Small intestine (tissue), 7 donors: ENCODE data around the gene EPHA3. TPM values are rescaled to one million over a fixed set of nuclear protein-coding genes. Genes with fewer than 3 reads are reported as not detected.

Experiments used
- DNase-seq, 2 donors: peaks; one replicate each; pipeline versions ENCODE4 v3.0.0 to v3.0.0-alpha.2; 2013
- FAIRE-seq: peaks from 2 replicates; lab custom pipeline; 2012; peaks lifted over from hg19 to GRCh38; lab: Jason Lieb, UNC
- H3K27ac ChIP-seq, 3 donors: one replicate each; pipeline ENCODE4 v1.5.1; 2013; ENCODE audit warnings: low read length in 2 of 3, mild to moderate bottlenecking in 2 of 3, control low read depth in 1 of 3, inconsistent platforms in 1 of 3, low read depth in 1 of 3, moderate library complexity in 1 of 3
- H3K27me3 ChIP-seq, 3 donors: one replicate each; pipeline ENCODE4 v1.6.1; 2013; ENCODE audit warnings: low read length in 3 of 3, inconsistent platforms in 1 of 3; ENCODE audit not compliant: control insufficient read depth in 3 of 3, insufficient read depth in 3 of 3
- H3K36me3 ChIP-seq, 3 donors: one replicate each; pipeline ENCODE4 v1.6.1; 2013; ENCODE audit warnings: low read length in 3 of 3, inconsistent platforms in 1 of 3, low read depth in 1 of 3, mild to moderate bottlenecking in 1 of 3, moderate library complexity in 1 of 3; ENCODE audit not compliant: control insufficient read depth in 3 of 3, insufficient read depth in 2 of 3
- H3K4me1 ChIP-seq, 3 donors: one replicate each; pipeline ENCODE4 v1.6.1; 2013; ENCODE audit warnings: low read length in 2 of 3, inconsistent platforms in 1 of 3, low read depth in 1 of 3, mild to moderate bottlenecking in 1 of 3, moderate library complexity in 1 of 3; ENCODE audit not compliant: control insufficient read depth in 3 of 3, insufficient read depth in 2 of 3
- H3K4me3 ChIP-seq, 3 donors: one replicate each; pipeline ENCODE4 v1.5.1; 2013; ENCODE audit warnings: low read length in 3 of 3, control low read depth in 1 of 3, inconsistent platforms in 1 of 3, low read depth in 1 of 3, mild to moderate bottlenecking in 1 of 3, moderate library complexity in 1 of 3
- H3K9me3 ChIP-seq, 2 donors: one replicate each; pipeline ENCODE4 v1.6.1; 2013; ENCODE audit warnings: low read depth in 1 of 2, low read length in 1 of 2; ENCODE audit not compliant: control insufficient read depth in 2 of 2, insufficient read depth in 1 of 2
- WGBS, 3 donors: extraction: QIAGEN DNeasy Blood & Tissue Kit; methylation state at CpG; one replicate each; pipeline ENCODE4 v1.1.7; 2013; 5-methylcytosine and 5-hydroxymethylcytosine counted together
- polyA plus RNA-seq, 4 donors: library from polyadenylated mRNA; stranded (reverse) in 3 of 4; unstranded in 1 of 4; fragments of 200-250 nt in 3 of 4; fragments of 120-200 nt in 1 of 4; gene quantifications; one replicate each; pipeline versions ENCODE4 v1.2.1 to v1.2.3, GENCODE V29; 2013
- donor health status: healthy with polysubstance abuse.
- donor health status: control.
- donor health status: control.
- donor health status: Bipolar disorder and iron deficiency.
- donor health status: healthy.

EPHA3 gene
- polyA plus RNA-seq, 4 donors: under 0.01 to 3.0 (median 0.88) TPM; not detected in 1

DNA sequence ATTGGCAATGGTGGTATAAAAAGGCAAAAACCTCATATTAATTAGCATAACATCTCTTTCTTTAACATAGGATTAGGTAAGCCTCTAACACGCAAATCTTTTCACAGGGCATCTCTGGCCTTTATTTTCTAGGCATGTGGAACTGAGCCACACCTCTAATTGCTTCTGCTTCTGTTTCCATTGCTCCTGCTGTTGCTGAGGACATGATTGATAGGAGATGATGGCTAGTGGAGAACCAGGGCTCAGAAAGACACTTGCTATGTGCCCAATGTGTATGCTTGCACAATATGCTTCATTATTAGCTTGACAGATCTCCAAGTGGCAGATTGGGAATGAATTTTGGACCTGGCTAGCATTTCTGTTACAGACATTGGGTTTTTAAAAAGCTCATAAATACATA, 114.5 kb downstream of the EPHA3 start:
- no peak for FAIRE-seq
- Histone ChIP-seq H3K4me1 (no peaks in the 10 kb centered on the region), H3K36me3 (no peaks in the 10 kb centered on the region), H3K27ac (no peak overlapping the region), H3K9me3 (no peaks in the 10 kb centered on the region), H3K4me3 (no peak overlapping the region), H3K27me3 (no peaks in the 10 kb centered on the region)
- 78 to 91% (median 90%) methylated on average over 1 of the region's 1 CpG for WGBS, 3 donors
- no peak for DNase-seq

GRCh38 chr3:89223188-89223587, 115.8 kb downstream of the EPHA3 start:
- no peak for FAIRE-seq
- 49 to 66% (median 60%) methylated on average over 6 of the region's 6 CpGs for WGBS, 3 donors

GRCh38 chr3:89227218-89227617, 119.8 kb downstream of the EPHA3 start:
- FAIRE-seq (no peak), DNase-seq (no peak)
- 56 to 80% (median 76%) methylated on average over 5 of the region's 5 CpGs for WGBS, 3 donors
- Histone ChIP-seq H3K27me3 (no peaks in the 10 kb centered on the region), H3K4me1 (no peaks in the 10 kb centered on the region), H3K36me3 (no peaks in the 10 kb centered on the region), H3K4me3 (no peak overlapping the region), H3K27ac (no peak overlapping the region), H3K9me3 (no peaks in the 10 kb centered on the region)

More at GRCh38 chr3:89223188-89223587, 115.8 kb downstream of the EPHA3 start:
- Histone ChIP-seq H3K4me3 (no peak overlapping the region), H3K27me3 (no peaks in the 10 kb centered on the region), H3K9me3 (no peaks in the 10 kb centered on the region), H3K4me1 (no peaks in the 10 kb centered on the region), H3K27ac (no peak overlapping the region), H3K36me3 (no peaks in the 10 kb centered on the region)
- DNase-seq: no peak

DNA sequence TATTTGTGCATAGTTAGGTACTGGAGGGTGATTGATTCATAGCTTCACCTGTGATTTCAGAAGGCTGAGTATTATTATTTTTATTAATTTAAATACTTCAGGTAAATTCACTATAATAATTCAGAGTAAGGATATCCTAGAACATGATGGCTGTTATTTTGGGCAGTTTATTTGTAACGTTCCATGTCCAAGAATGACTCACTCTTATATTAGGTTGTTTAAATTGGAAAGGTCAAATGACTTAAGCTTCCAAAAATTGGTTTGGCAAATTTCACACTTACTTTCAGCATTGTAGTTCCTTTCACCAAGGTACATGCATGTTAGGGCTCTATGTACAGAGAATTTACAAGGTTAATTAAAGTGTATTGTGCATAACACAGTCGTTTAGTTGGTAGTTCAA, 120.2 kb downstream of the EPHA3 start:
- no peaks in the 10 kb centered on the region for H3K36me3 ChIP-seq
- FAIRE-seq: no peak
- 30 to 49% (median 33%) methylated on average over 2 of the region's 2 CpGs for WGBS, 3 donors

GRCh38 chr3:89232155-89232554, 124.7 kb downstream of the EPHA3 start:
- Histone ChIP-seq H3K9me3 (no peaks in the 10 kb centered on the region), H3K4me1 (no peaks in the 10 kb centered on the region), H3K4me3 (no peak overlapping the region), H3K27ac (no peak overlapping the region), H3K36me3 (no peaks in the 10 kb centered on the region), H3K27me3 (no peaks in the 10 kb centered on the region)
- DNase-seq (no peak), FAIRE-seq (no peak)
- 64 to 91% (median 72%) methylated on average over 2 of the region's 2 CpGs for WGBS, 3 donors

More for the DNA sequence above, 120.2 kb downstream of the EPHA3 start:
- H3K4me3 ChIP-seq: no peak overlapping the region
- no peaks in the 10 kb centered on the region for H3K4me1 ChIP-seq
- H3K27me3 ChIP-seq: no peaks in the 10 kb centered on the region
- no peaks in the 10 kb centered on the region for H3K9me3 ChIP-seq
- no peak overlapping the region for H3K27ac ChIP-seq
- no peak for DNase-seq

DNA sequence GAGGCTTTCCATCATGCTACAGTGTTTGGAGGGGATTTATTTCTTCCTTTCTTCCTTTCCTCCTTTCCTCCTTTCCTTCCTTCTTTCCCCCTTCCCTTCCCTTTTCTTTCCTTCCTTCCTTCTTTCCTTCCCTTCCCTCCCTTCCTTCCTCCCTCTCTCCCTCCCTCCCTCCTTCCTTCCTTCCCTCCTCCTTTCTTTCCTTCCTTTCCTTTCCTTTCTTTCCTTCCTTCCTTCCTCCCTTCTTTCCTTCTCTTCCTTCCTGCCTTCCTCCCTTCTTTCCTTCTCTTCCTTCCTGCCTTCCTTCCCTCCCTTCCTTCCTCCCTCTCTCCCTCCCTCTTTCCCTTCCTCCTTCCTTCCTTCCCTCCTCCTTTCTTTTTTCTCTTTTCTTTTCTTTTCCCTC, 127.2 kb downstream of the EPHA3 start:
- Histone ChIP-seq H3K27me3 (no peaks in the 10 kb centered on the region), H3K4me3 (no peak overlapping the region), H3K36me3 (no peaks in the 10 kb centered on the region), H3K27ac (no peak overlapping the region), H3K9me3 (no peaks in the 10 kb centered on the region), H3K4me1 (no peaks in the 10 kb centered on the region)
- DNase-seq (no peak), FAIRE-seq (no peak)

- no peak overlapping the region for H3K4me3 ChIP-seq
- H3K9me3 ChIP-seq: no peaks in the 10 kb centered on the region
- WGBS, 3 donors: 20 to 55% (median 50%) methylated on average over 2 of the region's 2 CpGs
- H3K27ac ChIP-seq: no peak overlapping the region
- no peaks in the 10 kb centered on the region for H3K4me1 ChIP-seq
- no peaks in the 10 kb centered on the region for H3K36me3 ChIP-seq
- FAIRE-seq: no peak
- no peaks in the 10 kb centered on the region for H3K27me3 ChIP-seq
- no peak for DNase-seq
Observed at GRCh38 chr3:89238846-89239245, 131.4 kb downstream of the EPHA3 start.

DNA sequence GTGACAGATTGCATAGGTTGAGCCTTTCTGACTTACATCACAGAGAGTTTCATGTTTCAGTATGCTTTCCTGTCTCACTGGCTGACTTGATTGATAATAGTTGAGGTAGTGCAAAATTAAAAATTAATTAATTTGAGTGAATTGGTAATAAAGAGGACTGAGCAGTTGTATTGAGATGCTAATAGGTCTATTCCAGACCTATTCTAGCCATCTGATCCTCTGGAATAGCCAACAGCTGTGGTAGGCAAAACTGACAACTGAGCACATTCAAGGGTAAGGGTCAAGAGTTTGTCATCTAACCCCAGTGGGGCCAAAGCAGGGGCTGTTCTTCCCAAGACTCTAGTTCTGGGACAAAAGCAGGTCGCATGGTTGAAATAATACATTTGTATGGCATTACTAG, 132.4 kb downstream of the EPHA3 start:
- Histone ChIP-seq H3K9me3 (no peaks in the 10 kb centered on the region), H3K27me3 (no peaks in the 10 kb centered on the region), H3K4me3 (no peak overlapping the region), H3K4me1 (no peaks in the 10 kb centered on the region), H3K27ac (no peak overlapping the region), H3K36me3 (no peaks in the 10 kb centered on the region)
- DNase-seq: no peak
- 56 to 77% (median 61%) methylated on average over 1 of the region's 1 CpG for WGBS, 3 donors
- no peak for FAIRE-seq

DNA sequence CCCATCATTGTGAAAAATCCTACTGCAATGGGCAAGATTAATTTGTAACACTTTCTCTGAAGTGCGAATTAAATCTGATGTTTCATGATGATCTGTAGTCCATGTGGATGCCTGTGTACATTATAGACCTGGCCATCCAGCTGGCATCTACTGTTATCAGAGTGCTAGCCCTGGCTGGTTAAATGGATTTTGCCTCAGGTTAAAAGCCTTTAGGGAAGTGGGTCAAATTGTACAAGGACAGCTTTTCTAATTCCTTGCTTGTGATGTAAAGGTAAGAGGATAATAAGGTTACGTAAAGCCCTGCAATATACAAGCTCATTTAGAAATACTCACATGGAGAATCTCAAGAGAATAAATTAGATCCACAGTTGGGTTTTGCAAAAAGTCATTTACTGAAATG, 138.2 kb downstream of the EPHA3 start:
- 89 to 92% (median 92%) methylated on average over 2 of the region's 2 CpGs for WGBS, 3 donors
- Histone ChIP-seq H3K36me3 (no peaks in the 10 kb centered on the region), H3K4me1 (no peaks in the 10 kb centered on the region), H3K9me3 (no peaks in the 10 kb centered on the region), H3K27ac (no peak overlapping the region), H3K4me3 (no peak overlapping the region), H3K27me3 (no peaks in the 10 kb centered on the region)
- FAIRE-seq (no peak), DNase-seq (no peak)
